ENCODE measurements around the gene CHD6.

GRCh38 chr20:41577129-41578009, 40.8 kb downstream of the CHD6 start:
- TF ChIP-seq, protein P1, sequence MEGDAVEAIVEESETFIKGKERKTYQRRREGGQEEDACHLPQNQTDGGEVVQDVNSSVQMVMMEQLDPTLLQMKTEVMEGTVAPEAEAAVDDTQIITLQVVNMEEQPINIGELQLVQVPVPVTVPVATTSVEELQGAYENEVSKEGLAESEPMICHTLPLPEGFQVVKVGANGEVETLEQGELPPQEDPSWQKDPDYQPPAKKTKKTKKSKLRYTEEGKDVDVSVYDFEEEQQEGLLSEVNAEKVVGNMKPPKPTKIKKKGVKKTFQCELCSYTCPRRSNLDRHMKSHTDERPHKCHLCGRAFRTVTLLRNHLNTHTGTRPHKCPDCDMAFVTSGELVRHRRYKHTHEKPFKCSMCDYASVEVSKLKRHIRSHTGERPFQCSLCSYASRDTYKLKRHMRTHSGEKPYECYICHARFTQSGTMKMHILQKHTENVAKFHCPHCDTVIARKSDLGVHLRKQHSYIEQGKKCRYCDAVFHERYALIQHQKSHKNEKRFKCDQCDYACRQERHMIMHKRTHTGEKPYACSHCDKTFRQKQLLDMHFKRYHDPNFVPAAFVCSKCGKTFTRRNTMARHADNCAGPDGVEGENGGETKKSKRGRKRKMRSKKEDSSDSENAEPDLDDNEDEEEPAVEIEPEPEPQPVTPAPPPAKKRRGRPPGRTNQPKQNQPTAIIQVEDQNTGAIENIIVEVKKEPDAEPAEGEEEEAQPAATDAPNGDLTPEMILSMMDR (IDR thresholded peaks at IDR 0.05) = no peak
- no peak for TF ChIP-seq EP300 (IDR thresholded peaks at IDR 0.05)

Measured in esophagus muscularis mucosa (tissue), 3 donors.